GM18502 (cell line): ENCODE results near the gene EYS.
"Not testable (repeated sequence)": the region's sequence is repeated elsewhere in the genome, so short reads cannot be mapped to it uniquely, and the experiment has no call there.

Source experiments
- ATAC-seq: cut with Tn5 transposase; IDR thresholded peaks from one replicate; pipeline ENCODE4 v1.9.1; 2021; ENCODE audit warnings: mild to moderate bottlenecking; ENCODE audit not compliant: unreplicated experiment, poor library complexity

EYS gene

DNA sequence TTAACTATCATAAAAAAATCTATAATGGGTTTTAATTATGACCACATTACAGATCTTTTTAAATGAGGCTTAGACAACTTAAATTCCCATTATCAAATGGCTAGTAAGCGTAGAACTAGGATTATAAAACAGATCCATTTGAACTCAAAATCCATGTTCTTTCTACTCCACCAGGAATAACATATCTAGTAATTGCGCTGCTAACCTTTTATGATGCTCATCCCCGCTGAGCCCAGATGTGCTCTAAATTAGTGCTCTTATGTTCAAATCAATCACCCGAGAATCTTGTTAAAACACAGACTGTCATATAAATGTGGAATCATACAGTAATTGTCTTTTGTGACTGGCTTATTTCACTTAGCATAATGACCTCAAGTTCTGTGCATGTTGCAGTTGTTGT is 1168.3 kb downstream of the EYS start:
- no peak for ATAC-seq

DNA sequence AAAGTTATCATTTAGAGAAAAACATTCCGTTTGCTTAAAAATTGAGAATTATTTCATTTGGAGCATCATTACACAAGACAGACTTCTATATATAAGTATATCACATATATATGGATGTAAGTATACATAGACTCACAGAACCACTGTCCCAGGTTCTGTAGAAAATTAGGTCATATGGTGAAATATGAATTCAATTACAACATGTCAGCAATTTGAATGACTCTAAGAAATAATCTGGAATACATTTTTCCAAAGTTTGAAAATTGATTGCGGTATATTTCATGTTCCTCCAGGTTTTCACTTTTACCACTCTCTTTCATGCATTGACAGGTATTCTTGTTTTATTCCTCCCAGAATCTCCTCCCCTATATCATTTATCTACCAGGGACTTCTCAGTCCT is 1179.1 kb downstream of the EYS start:
- ATAC-seq: no peak

DNA sequence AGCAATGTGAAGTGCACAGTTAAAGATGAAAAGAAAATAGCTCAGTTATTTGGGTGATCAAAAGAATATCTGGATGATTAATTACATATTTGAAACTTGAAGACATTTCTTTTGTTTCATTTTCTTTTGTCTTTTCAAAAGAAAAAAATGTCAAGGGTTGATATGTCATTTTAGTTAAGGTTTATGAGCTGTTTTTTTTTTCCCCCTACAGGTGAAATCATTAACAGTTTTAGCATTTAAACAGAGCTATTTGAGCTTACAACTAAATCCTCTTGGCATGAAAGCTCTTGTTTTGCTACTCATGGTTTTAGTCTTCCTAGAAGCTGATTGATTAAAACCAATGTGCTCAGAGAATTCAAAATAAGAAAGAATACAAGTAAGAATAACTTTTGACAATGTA is 1184.2 kb downstream of the EYS start:
- no peak for ATAC-seq

DNA sequence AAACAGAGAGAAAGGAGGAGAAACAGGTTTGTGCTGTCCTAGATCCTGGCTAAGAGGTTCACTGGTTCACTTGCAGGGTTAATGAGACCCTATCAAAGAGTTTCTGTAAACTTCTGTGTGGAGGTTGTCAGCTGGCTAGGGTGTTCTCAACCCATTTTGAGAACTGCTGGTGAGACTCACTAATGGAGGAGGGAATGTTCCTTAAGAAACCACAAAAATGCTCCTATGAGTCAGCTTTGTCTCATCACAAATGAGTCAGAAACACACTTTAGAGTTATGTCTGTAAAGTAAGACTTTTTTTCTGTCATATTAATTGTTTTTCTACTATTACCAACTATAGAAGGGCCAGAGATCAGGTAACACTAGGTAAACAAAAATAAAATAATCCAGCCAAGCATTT is 1187.0 kb downstream of the EYS start:
- ATAC-seq: peak; percentile 85

DNA sequence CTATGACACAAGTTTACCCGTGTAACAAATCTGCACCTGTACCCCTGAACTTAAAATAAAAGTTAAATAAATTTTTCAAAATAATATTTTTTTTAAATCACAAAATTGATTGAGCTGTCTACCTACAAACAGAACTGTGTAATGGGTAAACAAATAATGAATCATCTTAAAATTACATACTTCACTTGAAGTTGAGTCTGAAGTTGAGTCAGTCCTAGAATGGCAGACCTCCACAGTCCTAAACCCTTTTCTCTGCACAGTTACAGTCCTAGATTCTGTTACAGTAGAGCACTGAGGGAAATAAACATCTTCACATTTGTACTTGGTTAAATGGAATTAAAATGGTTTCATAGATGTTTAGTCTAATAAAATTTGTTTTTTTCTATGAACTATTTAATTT is 1190.6 kb downstream of the EYS start:
- ATAC-seq: no peak

DNA sequence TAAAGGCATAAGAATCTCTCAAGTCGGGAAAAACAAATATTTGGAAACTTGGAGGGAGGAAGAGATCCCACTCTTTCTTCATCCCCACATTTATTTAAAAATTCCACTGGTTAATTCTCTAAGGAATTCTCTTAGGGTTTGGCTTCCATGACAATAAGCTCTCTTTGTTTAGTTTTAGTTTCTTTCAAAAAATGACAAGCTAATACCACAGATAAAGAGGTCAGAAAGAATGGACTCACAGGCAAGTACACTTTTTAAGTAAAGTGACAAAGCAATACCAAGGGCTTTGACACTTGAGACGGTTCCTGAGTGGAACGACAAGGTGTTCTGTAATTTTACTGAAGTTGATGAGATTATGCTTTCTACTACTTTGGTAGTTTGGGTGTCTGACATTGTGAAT is 1199.4 kb downstream of the EYS start:
- ATAC-seq: no peak

DNA sequence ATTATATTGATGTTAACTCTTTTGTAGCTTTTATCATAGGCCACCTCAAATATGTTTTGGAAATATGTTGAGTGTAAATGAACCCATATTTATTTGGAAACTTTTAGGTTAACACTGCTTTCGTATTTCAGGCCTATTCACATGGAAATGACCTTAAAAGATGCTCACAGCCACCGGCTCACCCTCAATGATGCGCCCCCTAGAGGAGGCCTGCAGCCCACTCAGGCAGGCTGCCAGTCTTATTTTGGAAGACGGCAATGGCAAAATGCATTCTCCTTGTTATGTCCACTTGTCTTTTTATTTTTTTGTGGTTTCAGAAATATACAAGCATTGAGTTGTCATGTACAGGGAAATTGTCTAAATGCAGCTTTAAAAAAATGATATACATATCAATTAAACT is 1201.7 kb downstream of the EYS start:
- peak; percentile 58 for ATAC-seq

DNA sequence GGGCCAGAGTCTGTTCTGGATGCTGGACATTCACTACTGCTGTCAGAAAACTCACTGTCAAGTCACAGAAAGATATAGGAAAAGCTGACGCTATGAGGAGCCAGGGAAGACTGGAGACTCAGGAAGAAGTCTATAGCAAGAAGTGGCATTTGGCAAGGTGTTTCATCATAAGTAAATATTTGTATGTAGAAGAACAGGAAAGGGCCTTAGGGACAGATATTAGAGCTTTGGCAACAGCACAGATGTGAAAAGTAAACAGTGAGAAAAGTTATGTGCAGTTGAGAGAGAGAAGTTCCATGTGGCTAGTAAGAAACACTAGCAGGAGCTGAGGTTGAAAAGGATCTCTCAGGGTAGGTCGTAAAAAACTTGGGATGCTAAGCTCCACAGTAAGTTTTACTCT is 1202.5 kb downstream of the EYS start:
- ATAC-seq: no peak

DNA sequence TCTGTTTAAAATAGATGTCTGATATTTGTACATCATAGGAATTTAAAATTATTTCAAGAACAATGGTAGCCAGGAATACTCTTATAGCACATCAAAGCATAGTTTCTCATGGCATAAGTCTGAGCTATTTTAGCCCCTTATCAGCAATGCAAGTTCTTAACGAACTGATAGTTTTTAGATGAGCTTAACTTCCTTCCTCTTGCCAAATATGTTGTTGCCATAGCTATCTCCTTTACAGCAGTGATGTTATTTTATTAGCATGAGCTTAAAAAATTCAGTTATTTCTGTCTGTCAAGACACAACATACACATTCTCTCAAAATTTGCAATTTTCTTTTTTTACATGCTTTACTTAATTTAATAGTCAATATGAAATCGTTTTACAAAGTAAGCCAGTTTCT is 1204.2 kb downstream of the EYS start:
- no peak for ATAC-seq

DNA sequence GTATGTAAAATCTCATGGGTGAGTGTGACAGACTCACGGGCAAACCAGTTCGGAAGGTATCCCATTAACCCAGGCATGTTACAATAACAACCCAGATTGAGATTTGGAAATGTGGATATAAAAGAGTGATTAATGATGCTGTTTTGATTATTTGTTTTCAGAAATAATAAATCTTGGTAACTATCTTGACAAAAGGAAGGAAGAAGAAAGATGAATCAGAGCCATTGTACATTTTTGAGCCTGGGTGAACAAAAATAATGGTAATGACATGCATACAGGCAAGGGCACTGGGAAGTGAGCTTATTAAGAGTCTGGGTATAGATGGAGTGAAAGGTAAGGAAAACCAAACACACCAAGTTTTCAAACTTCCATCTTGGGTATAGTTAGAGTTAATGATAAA is 1209.4 kb downstream of the EYS start:
- ATAC-seq: no peak

DNA sequence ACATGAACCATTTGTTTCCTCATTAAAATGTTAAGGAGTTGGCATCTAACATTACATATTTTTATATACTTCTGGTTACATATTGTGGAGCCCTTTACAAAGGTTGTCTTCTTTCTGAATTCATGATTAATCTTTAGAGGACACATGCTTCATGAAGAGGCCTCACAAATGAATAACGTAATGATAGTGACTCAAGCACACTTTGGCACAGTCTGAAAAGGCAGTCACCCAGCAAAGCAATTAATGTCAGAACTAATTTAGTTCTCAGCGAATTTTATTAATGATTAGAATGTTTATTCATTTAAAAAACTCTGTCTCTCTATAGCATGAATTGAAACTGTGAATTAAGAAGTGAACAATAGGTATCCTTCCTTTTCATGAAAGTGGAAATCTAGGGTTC is 1217.3 kb downstream of the EYS start:
- no peak for ATAC-seq

DNA sequence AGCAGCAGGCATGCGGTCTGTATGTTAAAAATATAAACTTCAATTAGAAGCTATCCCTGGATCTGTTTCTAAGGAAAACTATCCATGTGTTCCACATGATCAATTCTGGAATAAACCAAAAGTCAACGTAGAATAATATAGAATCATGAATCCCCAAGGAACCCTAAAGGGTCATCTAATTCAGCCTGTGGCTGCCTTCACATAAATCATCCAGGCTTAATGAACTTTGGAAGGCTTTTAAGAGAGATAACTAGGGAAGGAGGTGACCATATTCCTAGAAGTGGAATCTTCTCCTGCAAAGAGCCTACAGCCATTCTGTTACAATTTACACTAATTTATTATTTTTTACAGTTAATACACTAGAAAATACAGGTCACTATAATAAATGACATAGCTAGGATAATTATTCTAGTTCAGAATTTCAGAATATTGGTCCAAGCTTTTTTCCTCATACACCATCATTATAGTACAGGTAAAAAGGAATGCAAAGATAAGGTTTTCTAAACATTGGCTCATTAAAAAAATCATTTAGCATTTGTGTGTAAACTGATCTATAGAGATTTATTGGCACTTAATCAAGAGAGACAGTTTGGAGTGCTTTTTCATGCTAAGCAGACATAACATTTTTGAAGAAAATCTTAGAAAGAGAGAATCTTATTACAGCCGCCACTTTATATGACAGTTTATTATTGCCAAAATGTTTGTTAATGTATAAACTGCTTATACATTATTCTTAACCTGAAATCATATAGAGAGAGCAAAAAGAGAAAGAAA is 1220.3 kb downstream of the EYS start:
- ATAC-seq: no peak

DNA sequence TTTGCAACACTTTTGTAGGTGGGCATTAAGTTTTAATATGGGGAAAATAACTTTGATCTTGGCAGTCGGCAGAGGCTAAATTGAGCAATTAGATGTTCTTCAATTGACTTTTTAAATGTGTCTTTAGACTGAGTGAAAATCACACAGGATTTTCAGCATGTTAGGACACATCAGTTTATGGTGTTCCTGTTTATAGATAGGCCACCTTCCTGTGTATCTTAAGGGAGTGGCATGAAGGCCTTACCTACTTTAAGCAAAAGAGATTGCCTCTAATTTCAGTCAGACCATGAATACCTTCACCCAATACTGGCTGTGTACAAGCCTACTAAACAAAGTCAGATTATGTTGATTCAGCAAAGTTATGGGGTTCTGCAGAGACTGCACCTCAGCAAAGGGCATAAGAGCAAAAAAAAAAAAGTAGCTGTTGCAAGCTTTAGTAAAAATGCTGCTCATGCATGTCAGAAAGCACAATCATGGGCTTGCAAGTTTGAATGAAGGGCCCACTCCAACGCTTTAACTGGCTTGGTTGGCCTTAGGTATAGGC is 1223.0 kb downstream of the EYS start:
- ATAC-seq: no peak

DNA sequence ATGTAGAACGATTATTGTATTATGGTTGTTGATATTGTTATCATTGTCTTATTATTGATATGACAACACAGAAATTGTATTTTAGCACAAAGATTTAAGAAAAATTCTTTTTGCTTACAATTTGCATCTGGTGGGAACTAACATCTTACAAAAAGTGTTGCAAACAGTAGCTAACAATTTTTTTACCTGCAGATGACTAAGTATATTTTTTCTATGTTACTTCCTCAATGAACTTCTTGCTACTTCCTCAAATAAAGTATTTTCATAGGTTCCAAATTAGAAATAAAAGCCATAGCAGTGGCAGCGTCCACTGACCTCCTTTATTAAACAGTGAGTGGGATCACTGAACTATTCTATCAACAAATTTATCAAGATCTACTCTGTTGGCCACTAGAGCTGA is 1224.4 kb downstream of the EYS start:
- no peak for ATAC-seq

DNA sequence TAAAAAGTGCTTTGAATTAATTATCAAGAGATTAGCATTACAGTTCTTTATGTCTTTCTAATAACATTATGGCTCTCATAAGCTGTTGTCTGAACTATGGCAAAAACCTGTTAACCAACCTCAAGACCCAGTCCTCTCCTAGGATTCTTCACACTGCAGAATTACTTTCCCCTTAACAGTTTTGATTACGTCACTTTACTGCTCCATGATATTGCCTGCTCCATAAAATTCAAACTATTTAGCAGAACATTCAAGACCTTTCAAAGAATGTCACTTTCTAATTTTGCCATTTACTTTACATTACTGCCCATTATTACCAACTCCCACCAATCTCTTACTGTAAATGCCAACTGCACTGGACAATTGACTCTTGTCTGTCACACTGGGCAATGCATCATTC is 1227.9 kb downstream of the EYS start:
- ATAC-seq: no peak

DNA sequence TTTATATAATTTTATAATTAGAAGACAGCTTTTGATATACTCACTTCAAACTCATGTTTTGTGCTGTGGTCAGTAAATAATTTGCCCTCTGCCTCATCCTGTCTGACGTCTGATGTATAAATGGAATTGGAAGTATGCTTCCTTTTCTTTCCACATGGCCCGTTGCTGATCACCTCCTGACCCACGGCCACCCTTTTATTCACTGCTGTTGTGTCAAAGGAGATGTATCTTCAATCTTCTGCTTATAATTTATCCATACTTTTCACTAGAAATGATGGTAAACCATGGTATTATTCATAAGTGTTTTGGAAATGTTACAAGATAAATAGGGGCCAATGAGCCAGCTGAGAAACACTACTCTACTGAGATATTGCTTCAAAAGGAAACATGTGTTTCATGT is 1229.6 kb downstream of the EYS start:
- ATAC-seq: no peak

DNA sequence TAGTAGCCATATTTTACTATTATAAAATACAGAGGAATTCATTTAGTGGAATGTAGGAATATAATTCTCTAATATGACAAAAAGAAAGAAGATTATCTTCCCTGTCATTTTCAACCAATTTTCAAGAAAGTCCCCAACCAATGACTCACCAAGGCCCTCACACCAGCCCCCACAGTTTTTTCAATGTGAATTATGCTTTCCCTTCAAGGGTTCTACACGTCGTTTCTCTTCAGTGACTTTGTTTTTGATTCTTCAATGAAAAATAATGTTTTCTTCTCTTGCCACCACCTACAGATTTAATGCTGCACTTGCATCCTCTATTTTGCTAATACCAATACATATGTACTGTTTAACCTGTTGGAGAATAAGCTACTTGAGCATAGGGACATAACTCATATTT is 1230.1 kb downstream of the EYS start:
- ATAC-seq: no peak

DNA sequence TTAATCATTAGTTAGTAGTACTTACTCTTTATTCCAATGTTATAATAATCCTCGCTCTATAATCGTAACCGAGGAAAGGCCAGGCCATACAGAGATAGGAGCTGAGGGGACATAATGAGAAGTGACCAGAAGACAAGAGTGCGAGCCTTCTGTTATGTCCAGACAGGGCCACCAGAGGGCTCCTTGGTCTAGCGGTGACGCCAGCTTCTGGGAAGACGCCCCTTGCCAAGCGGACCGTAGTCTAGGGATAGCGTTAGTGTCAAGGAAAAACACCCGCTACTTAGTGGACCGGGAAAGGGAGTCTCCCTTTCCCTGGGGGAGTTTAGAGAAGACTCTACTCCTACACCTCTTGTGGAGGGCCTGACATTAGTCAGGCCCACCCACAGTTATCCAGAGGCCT is 1237.6 kb downstream of the EYS start:
- not testable (repeated sequence) for ATAC-seq

DNA sequence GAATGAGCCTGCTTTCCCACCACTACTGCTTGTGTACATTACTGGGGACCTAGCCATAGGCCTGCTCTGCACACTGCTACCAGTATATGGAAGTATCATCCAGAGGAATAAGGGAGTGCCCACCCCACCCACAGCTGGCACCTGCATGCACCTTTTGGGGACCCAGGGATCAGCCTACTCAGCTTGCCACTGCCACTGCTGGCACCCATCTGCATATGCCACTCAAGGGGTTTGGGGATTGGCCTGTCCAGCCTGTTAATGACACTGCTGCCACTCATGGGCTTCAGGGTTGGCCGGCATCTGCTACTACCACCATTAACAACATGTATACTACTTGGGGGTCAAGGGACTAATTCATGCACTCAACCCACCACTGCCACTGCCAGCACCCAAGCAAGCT is 1239.4 kb downstream of the EYS start:
- ATAC-seq: no peak

DNA sequence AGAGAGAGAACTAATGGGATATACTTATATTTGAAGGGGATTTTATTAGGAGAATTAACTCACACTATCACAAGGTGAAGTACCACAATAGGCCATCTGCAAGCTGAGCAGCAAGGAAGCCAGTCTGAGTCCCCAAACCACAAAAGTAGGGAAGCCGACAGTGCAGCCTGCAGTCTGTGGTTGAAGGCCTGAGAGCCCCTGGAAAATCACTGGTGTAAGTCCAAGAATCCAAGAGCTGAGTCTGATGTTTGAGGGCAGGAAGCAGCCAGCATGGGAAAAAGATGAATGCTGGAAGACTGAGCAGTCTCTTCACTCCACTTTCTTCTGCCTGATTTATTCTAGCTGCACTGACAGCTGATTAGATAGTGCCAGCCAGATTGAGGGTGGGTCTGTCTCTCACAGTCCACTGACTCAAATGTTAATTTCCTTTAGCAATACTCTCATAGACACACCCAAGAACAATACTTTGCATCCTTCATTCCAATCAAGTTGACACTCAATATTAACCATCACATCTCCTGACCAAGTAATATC is 1247.5 kb downstream of the EYS start:
- no peak for ATAC-seq

DNA sequence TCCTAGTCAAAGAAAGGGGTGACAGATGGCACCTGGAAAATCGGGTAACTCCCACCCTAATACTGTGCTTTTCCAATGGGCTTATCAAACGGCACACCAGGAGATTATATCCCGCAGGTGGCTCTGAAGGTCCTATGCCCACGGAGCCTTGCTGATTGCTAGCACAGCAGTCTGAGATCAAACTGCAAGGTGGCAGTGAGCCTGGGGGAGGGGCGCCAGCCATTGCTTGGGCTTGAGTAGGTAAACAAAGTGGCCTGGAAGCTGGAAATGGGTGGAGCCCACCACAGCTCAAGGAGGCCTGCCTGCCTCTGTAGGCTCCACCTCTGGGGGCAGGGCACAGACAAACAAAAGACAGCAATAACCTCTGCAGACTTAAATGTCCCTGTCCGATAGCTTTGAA is 1258.9 kb downstream of the EYS start:
- not testable (repeated sequence) for ATAC-seq

DNA sequence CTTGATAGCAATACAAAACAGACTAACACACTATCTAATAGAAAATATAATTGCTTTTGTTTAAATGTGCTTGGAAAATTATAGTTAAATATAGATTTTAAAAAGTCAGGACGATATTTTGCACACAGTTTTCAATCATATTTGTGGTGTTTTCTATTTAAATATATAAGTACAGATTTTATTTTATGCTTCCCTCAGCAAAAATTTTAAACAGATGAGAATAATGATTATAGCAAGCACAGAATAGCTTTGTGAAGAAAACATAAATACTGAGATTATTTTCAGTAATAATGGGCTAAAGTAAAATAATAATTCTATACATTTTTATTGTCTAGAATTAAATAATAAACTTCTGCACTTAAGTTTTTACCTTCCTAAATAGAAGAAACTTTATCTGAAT is 1262.0 kb downstream of the EYS start:
- no peak for ATAC-seq
